ENCODE results near the gene OR6J1.
A peak's percentile ranks its signal among the peaks of the same experiment; 100 is the strongest.
"Not testable (repeated sequence)": the region's sequence is repeated elsewhere in the genome, so short reads cannot be mapped to it uniquely, and the experiment has no call there.

The OR6J1 gene
- 0 to 2.8 (median 0) reads per million in 17 experiments for total RNA-seq

- DNase-seq, result no peak
Measured at GRCh38 chr14:22644305-22644635, at the start of gene OR6J1. OR6J1 (minus strand) TSS chr14:22644352; CDS start chr14:22634811, 9,541 bp downstream.

- DNase-seq, result no peak
Measured at GRCh38 chr14:22692194-22692593, 48.0 kb upstream of the OR6J1 start.

GRCh38 chr14:22691171-22691570 is 47.0 kb upstream of the OR6J1 start:
- DNase-seq, result peak; percentile 22 to 83 (median 62)

GRCh38 chr14:22689199-22689598 is 45.0 kb upstream of the OR6J1 start:
- DNase-seq, result peak; percentile 52 to 88 (median 74)

GRCh38 chr14:22687969-22688368 is 43.8 kb upstream of the OR6J1 start:
- not testable (repeated sequence) for DNase-seq

- DNase-seq, result peak; percentile 41 to 65 (median 52)
Measured at GRCh38 chr14:22686176-22686611, 42.0 kb upstream of the OR6J1 start.

- DNase-seq, result no peak
Measured at GRCh38 chr14:22685467-22685866, 41.3 kb upstream of the OR6J1 start.

GRCh38 chr14:22683428-22683827 is 39.3 kb upstream of the OR6J1 start:
- not testable (repeated sequence) for DNase-seq

GRCh38 chr14:22678221-22678620 is 34.1 kb upstream of the OR6J1 start:
- DNase-seq, result peak; percentile 21 to 66 (median 52)

GRCh38 chr14:22677551-22677950 is 33.4 kb upstream of the OR6J1 start:
- not testable (repeated sequence) for DNase-seq

- peak; percentile 26 to 59 (median 56) for DNase-seq
Measured at GRCh38 chr14:22671622-22672021, 27.5 kb upstream of the OR6J1 start.

GRCh38 chr14:22668863-22669262 is 24.7 kb upstream of the OR6J1 start:
- no peak for DNase-seq

GRCh38 chr14:22668417-22668816 is 24.3 kb upstream of the OR6J1 start:
- DNase-seq, result peak in 3 of 4 experiments; percentile 40 to 72 (median 72)

- no peak for DNase-seq
Measured at GRCh38 chr14:22667881-22668280, 23.7 kb upstream of the OR6J1 start.

- DNase-seq, result no peak
Measured at GRCh38 chr14:22666203-22666893, 22.2 kb upstream of the OR6J1 start.

- no peak for DNase-seq
Measured at GRCh38 chr14:22664261-22664660, 20.1 kb upstream of the OR6J1 start.

- DNase-seq, result no peak
Measured at GRCh38 chr14:22660654-22661053, 16.5 kb upstream of the OR6J1 start.

- DNase-seq, result no peak
Measured at GRCh38 chr14:22658946-22659345, 14.8 kb upstream of the OR6J1 start.

GRCh38 chr14:22657861-22658260 is 13.7 kb upstream of the OR6J1 start:
- DNase-seq, result peak; percentile 53 to 78 (median 64)

- DNase-seq, result no peak
Measured at GRCh38 chr14:22656945-22657731, 13.0 kb upstream of the OR6J1 start.

- no peak for DNase-seq
Measured at GRCh38 chr14:22656226-22656625, 12.1 kb upstream of the OR6J1 start.

GRCh38 chr14:22653012-22653621 is 9.0 kb upstream of the OR6J1 start:
- DNase-seq, result peak; percentile 69 to 84 (median 80)

GRCh38 chr14:22651586-22651985 is 7.4 kb upstream of the OR6J1 start:
- DNase-seq, result no peak

Data from suppressor macrophage (primary cell).